Upper lobe of left lung (tissue), 6 donors: Measurements from ENCODE around the gene G3BP1. TPM values are rescaled to one million over a fixed set of nuclear protein-coding genes. Genes with fewer than 3 reads are reported as not detected.
"Not testable (repeated sequence)": the region's sequence is repeated elsewhere in the genome, so short reads cannot be mapped to it uniquely, and the experiment has no call there.

ENCODE experiments used
- ATAC-seq, 2 donors: fragments of 200-7000 bp; cut with Tn5 transposase; one replicate each; pipeline ENCODE4 v1.9.1; 2022; ENCODE audit warnings: mild to moderate bottlenecking in 2 of 2, moderate library complexity in 2 of 2; ENCODE audit not compliant: low FRiP score in 2 of 2
- DNase-seq, 2 donors: peaks; one replicate each; pipeline ENCODE4 v3.0.0-alpha.2; 2019 to 2020
- H3K27ac ChIP-seq, 4 donors: fragments of 200-600 bp; sonication (generic); one replicate each; pipeline ENCODE4 v1.5.1; 2016 to 2019
- H3K27me3 ChIP-seq, 4 donors: fragments of 200-600 bp; sonication (generic); one replicate each; pipeline ENCODE4 v1.5.1; 2017 to 2019
- H3K36me3 ChIP-seq, 4 donors: fragments of 200-600 bp; sonication (generic); one replicate each; pipeline ENCODE4 v1.5.1; 2016 to 2019
- H3K4me1 ChIP-seq, 4 donors: fragments of 200-600 bp; sonication (generic); one replicate each; pipeline ENCODE4 v1.5.1; 2018 to 2019
- H3K4me3 ChIP-seq, 4 donors: fragments of 200-600 bp; sonication (generic); one replicate each; pipeline ENCODE4 v1.5.1; 2017 to 2019; ENCODE audit warnings: mild to moderate bottlenecking in 2 of 4, moderate library complexity in 1 of 4
- H3K9me3 ChIP-seq, 4 donors: fragments of 200-600 bp; sonication (generic); one replicate each; pipeline ENCODE4 v1.5.1; 2018 to 2019
- EP300 ChIP-seq, 4 donors: sonication (generic); formaldehyde crosslinking; IDR thresholded peaks; one replicate each; pipeline ENCODE4 v1.5.1; 2017; ENCODE audit warnings: antibody characterized with exemption in 4 of 4, control low read depth in 2 of 4
- POLR2A ChIP-seq, 4 donors: fragments of 450-650 bp; IDR thresholded peaks; one replicate each; pipeline ENCODE4 v1.5.1; 2016 to 2017; ENCODE audit warnings: antibody characterized with exemption in 4 of 4, mild to moderate bottlenecking in 2 of 4
- POLR2AphosphoS5 ChIP-seq, 2 donors: sonication (generic); formaldehyde crosslinking; IDR thresholded peaks; one replicate each; pipeline ENCODE4 v1.5.1; 2017; ENCODE audit warnings: antibody characterized with exemption in 2 of 2
- WGBS, 2 donors: methylation state at CpG; one replicate each; pipeline ENCODE4 v1.1.5; 2017 to 2018; 5-methylcytosine and 5-hydroxymethylcytosine counted together
- total RNA-seq, 6 donors: library from RNA; depleted of rRNA in 4 of 6; stranded (reverse); fragments of >200 nt in 4 of 6; gene quantifications; one replicate each; pipeline versions ENCODE4 v1.1.0 to v1.2.1, GENCODE V29; 2016 to 2021
- TF ChIP-seq, protein P1 (sequence below), 6 experiments: fragments of 450-650 bp in 4 of 6; fragments of 200-600 bp in 2 of 6; sonication (generic) in 2 of 6; IDR thresholded peaks; one replicate each; pipeline ENCODE4 v1.5.1; 2016 to 2019; ENCODE audit warnings: antibody characterized with exemption in 6 of 6
- donor health status: DM: no; HTN: no; CAD: no; lungs with moderate emphysema.
- donor health status: DM: no; HTN: yes; CAD: no; lungs with severe emphysema.

G3BP1 gene
- 100 to 1,000 TPM in 2 of 6 donors, 10 to 100 TPM in 4; 40.9 to 169 (median 81.6) TPM for total RNA-seq

DNA sequence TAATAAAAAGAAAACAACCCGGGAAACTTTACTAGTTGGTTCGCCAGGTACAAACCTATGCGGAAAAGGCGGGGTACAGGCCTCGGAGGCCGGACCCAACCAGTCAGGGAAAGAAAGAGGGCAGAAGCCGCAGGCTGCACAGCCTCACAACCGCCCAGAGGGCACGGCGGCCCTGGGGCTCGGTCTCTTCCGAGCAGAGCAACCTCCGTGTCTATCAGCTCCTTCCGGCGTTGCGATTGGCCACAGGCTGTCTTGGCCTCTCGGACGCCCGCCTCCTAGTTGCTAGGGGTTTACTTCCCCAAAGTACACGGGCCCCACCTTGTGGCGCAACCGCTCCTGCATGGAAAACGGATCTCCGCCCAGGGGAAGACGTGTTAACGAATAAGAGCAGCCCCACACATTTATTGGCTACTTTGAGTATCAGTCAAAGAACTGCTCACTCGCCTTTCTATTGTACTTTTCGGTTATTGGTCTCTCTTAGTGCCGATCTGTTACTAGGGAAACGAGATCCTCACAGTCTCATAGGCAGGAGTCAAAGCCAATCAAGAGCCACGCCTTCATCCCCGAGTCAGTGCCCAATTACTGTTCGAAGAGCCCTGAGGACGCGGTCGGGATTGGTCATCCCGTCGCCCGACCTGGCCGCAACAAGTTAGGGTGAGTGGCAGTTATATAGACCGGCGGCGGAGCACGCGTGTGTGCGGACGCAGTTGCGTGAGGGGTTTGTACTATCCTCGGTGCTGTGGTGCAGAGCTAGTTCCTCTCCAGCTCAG lies at the start of gene G3BP1:
Gene G3BP1, plus strand, starts transcription at position 696 of the 770 bp plus-strand sequence. CDS start 14,667 bp downstream, outside the sequence.
- TF ChIP-seq EP300 (IDR thresholded peaks at IDR 0.05) (peak in 1 of 4 donors; percentile 61), POLR2AphosphoS5 (IDR thresholded peaks at IDR 0.05) (peak; percentile 99), POLR2A (IDR thresholded peaks at IDR 0.05) (peak; percentile 84 to 98 (median 95))
- TF ChIP-seq, protein P1, sequence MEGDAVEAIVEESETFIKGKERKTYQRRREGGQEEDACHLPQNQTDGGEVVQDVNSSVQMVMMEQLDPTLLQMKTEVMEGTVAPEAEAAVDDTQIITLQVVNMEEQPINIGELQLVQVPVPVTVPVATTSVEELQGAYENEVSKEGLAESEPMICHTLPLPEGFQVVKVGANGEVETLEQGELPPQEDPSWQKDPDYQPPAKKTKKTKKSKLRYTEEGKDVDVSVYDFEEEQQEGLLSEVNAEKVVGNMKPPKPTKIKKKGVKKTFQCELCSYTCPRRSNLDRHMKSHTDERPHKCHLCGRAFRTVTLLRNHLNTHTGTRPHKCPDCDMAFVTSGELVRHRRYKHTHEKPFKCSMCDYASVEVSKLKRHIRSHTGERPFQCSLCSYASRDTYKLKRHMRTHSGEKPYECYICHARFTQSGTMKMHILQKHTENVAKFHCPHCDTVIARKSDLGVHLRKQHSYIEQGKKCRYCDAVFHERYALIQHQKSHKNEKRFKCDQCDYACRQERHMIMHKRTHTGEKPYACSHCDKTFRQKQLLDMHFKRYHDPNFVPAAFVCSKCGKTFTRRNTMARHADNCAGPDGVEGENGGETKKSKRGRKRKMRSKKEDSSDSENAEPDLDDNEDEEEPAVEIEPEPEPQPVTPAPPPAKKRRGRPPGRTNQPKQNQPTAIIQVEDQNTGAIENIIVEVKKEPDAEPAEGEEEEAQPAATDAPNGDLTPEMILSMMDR (IDR thresholded peaks at IDR 0.05), result peak in 5 of 6 experiments; percentile 23 to 92 (median 58)
- WGBS, 2 donors, result 0 to 1% methylated on average over 30 to 49 of the region's 49 CpGs
- peak; percentile 95 to 98 for ATAC-seq

DNA sequence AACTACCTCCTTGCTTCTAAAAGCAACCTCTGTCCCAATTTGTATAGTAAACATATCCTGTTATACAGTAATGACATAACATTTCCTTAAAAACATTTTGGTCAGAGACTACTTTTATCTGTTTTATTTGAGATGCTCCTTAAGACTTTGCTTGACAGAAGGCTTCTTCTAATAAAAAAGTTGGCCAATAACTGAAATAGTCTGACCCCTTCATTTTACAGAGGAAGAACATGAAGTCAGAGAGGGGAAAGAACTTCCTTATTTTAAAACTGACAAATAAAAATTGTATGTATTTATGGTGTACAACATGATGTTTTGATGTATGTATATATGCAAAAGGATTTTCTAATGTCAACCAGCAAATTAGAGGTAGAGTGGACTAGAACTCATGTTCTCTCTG lies 49.2 kb upstream of the G3BP1 start:
- H3K36me3 ChIP-seq, result no peaks in the 10 kb centered on the region
- H3K9me3 ChIP-seq, result no peaks in the 10 kb centered on the region
- ATAC-seq, result no peak
- H3K4me3 ChIP-seq, result no peak overlapping the region
- peaks cover 8 to 18% (median 14%) of the 10 kb centered on the region in 4 donors for H3K4me1 ChIP-seq
- TF ChIP-seq EP300 (IDR thresholded peaks at IDR 0.05) (no peak), POLR2AphosphoS5 (IDR thresholded peaks at IDR 0.05) (no peak), POLR2A (IDR thresholded peaks at IDR 0.05) (no peak)
- TF ChIP-seq, protein P1 (IDR thresholded peaks at IDR 0.05), result no peak
- no peaks in the 10 kb centered on the region for H3K27me3 ChIP-seq
- H3K27ac ChIP-seq, result no peak overlapping the region
- DNase-seq, result no peak

More for the DNA sequence above, at the start of gene G3BP1:
- H3K27me3 ChIP-seq, result no peaks in the 10 kb centered on the region
- DNase-seq, result peak; percentile 93 to 100
- peak within 1 kb of the TSS; percentile 72 to 99 (median 94) for H3K4me3 ChIP-seq
- peak within 1 kb of the TSS; percentile 96 to 98 (median 98) for H3K27ac ChIP-seq
- H3K36me3 ChIP-seq, result no peaks in the 10 kb centered on the region
- peaks cover 27 to 48% (median 37%) of the 10 kb centered on the region in 4 donors for H3K4me1 ChIP-seq
- no peaks in the 10 kb centered on the region for H3K9me3 ChIP-seq

DNA sequence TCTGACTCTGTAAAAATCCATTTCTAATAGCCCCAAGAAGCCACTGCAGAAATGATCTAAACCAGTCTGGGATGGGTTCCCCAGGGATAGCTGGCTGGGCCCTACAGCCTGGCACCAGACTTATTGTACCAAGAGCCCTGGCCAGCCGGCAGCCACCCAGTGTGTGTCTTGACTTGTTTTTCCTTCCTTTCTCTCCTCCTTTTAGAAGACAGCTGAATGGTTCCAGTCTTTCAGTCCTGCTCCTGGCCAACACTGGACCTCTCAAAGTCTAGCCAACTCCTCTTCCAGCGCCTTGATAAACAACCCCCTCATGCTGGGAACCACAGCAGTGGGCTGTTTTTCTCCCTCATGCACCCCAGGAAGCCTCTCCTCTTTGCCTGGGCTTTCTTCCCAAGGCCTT lies 47.4 kb upstream of the G3BP1 start:
- ATAC-seq, result no peak
- DNase-seq, result no peak
- WGBS, 2 donors, result 90 to 93% methylated on average over 2 of the region's 2 CpGs
- Histone ChIP-seq H3K9me3 (no peaks in the 10 kb centered on the region), H3K4me3 (no peak overlapping the region), H3K27me3 (no peaks in the 10 kb centered on the region), H3K4me1 (peaks cover 3 to 5% (median 4%) of the 10 kb centered on the region in 4 donors), H3K36me3 (no peaks in the 10 kb centered on the region), H3K27ac (no peak overlapping the region)
- TF ChIP-seq POLR2AphosphoS5 (IDR thresholded peaks at IDR 0.05), result no peak
- no peak for TF ChIP-seq EP300 (IDR thresholded peaks at IDR 0.05)
- TF ChIP-seq, protein P1 (IDR thresholded peaks at IDR 0.05), result no peak
- no peak for TF ChIP-seq POLR2A (IDR thresholded peaks at IDR 0.05)

DNA sequence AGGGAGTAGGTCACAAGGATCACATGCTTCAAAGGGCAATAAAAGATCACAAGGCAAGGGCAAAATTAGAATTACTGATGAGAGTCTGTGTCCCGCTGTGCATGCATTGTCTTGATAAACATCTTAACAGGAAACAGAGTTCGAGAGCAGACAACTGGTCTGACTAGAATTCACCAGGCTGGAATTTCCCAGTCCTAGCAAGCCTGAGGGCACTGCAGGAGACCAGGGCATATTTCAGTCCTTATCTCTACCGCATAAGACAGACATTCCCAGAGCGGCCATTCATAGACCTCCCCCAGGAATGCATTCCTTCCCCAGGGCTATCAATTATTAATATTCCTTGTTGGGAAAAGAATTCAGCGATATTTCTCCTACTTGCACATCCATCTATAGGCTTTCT lies 42.2 kb upstream of the G3BP1 start:
- H3K9me3 ChIP-seq, H3K4me1 ChIP-seq, H3K36me3 ChIP-seq, H3K27ac ChIP-seq, H3K27me3 ChIP-seq, H3K4me3 ChIP-seq, DNase-seq, ATAC-seq: not testable (repeated sequence)
- WGBS, 2 donors, result 74 to 88% methylated on average over 5 of the region's 5 CpGs

- H3K27ac ChIP-seq, result no peak overlapping the region
Observed at GRCh38 chr5:151730381-151730780, 41.4 kb upstream of the G3BP1 start.

More at GRCh38 chr5:151730381-151730780, 41.4 kb upstream of the G3BP1 start:
- Histone ChIP-seq H3K36me3 (no peaks in the 10 kb centered on the region), H3K4me3 (no peak overlapping the region), H3K9me3 (peaks cover 0 to 8% (median 0%) of the 10 kb centered on the region in 4 donors), H3K27me3 (no peaks in the 10 kb centered on the region), H3K4me1 (no peaks in the 10 kb centered on the region)
- DNase-seq (no peak), ATAC-seq (no peak)
- 93 to 96% methylated on average over 7 of the region's 7 CpGs for WGBS, 2 donors
- TF ChIP-seq POLR2A (IDR thresholded peaks at IDR 0.05), result no peak
- no peak for TF ChIP-seq POLR2AphosphoS5 (IDR thresholded peaks at IDR 0.05)
- TF ChIP-seq, protein P1 (IDR thresholded peaks at IDR 0.05), result no peak
- no peak for TF ChIP-seq EP300 (IDR thresholded peaks at IDR 0.05)
